ENCODE measurements around the gene DMD. TPM values are rescaled to one million over a fixed set of nuclear protein-coding genes. Genes with fewer than 3 reads are reported as not detected.

The DMD gene
- total and polyA plus RNA-seq, 2 donors (not counting 1 experiment from before 2014, with no cell fraction given): 5.1 to 7.2 TPM

DNA sequence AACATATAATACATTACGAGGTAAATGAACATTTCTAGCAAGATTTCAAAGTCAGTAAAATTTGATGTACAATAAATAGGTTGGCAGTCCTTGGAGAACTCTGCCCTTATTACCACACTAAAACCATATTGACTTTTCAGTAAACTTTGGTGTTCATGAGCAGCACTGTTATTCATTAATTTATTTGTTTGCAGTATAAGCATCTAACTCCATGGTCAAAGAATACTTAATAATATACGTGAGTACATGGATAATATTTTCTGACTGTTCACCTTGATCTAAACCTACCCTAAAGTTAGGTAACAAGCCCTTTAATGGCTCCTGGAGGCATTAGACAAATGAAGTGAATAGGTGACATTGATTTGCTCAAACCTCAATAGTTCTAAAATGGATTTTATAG, 1322.3 kb downstream of the DMD start:
- no peaks in the 10 kb centered on the region for H3K27me3 ChIP-seq (ENCODE audit: control insufficient read depth, insufficient read depth, low read length)
- H3K9ac ChIP-seq (ENCODE audit: insufficient read depth, low read length): no peak overlapping the region
- no peak for DNase-seq (ENCODE audit: low read depth in 2 of 2)
- H3K79me2 ChIP-seq (ENCODE audit: control insufficient read depth, insufficient read depth, low read length): no peaks in the 10 kb centered on the region
- TF ChIP-seq, protein P1, sequence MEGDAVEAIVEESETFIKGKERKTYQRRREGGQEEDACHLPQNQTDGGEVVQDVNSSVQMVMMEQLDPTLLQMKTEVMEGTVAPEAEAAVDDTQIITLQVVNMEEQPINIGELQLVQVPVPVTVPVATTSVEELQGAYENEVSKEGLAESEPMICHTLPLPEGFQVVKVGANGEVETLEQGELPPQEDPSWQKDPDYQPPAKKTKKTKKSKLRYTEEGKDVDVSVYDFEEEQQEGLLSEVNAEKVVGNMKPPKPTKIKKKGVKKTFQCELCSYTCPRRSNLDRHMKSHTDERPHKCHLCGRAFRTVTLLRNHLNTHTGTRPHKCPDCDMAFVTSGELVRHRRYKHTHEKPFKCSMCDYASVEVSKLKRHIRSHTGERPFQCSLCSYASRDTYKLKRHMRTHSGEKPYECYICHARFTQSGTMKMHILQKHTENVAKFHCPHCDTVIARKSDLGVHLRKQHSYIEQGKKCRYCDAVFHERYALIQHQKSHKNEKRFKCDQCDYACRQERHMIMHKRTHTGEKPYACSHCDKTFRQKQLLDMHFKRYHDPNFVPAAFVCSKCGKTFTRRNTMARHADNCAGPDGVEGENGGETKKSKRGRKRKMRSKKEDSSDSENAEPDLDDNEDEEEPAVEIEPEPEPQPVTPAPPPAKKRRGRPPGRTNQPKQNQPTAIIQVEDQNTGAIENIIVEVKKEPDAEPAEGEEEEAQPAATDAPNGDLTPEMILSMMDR (conservative IDR thresholded peaks at IDR 0.05 in 1 of 2, IDR thresholded peaks at IDR 0.05 in 1 of 2; ENCODE audit: low read depth in 1 of 2, low read length in 2 of 2): no peak
- TF ChIP-seq EZH2 (IDR thresholded peaks at IDR 0.05; ENCODE audit: low read length, missing control alignments): no peak
- no peak overlapping the region for H3K4me2 ChIP-seq (ENCODE audit: extremely low read depth, insufficient read depth, low read length)
- no peaks in the 10 kb centered on the region for H3K9me3 ChIP-seq (ENCODE audit: control insufficient read depth, insufficient read depth, low read depth, low read length)
- H3K27ac ChIP-seq (ENCODE audit: insufficient read depth, low read length): no peak overlapping the region
- H4K20me1 ChIP-seq (ENCODE audit: control insufficient read depth, extremely low read depth, insufficient read depth, low read length): no peaks in the 10 kb centered on the region
- H3K4me1 ChIP-seq (ENCODE audit: control insufficient read depth, extremely low read depth, insufficient read depth, low read length): no peaks in the 10 kb centered on the region
- no peaks in the 10 kb centered on the region for H3K36me3 ChIP-seq (ENCODE audit: control insufficient read depth, insufficient read depth, low read length)
- H3K4me3 ChIP-seq (replicated peaks in 1 of 4; ENCODE audit: control extremely low read depth in 1 of 4, insufficient read depth in 1 of 4, low read depth in 3 of 4, low read length in 4 of 4): no peak overlapping the region
- no peak overlapping the region for H2AFZ ChIP-seq (ENCODE audit: low read length)

DNA sequence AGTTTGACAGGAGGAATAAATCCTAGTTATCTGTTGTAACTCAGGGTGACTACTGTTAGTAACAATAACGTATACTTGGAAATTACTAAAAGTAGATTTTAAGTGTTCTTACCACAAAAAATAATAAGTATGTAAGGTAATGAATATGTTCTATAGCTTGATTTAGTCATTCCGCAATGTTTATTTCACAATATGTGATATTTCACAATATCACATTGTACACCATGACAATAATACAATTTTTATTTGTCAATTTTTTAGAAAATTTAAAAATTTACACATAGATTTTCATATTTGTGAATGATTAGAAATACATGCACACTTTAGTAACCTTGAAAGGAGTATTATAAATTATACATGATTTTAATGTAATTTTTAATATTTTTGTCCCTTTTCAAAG, 1326.8 kb downstream of the DMD start:
- no peaks in the 10 kb centered on the region for H3K79me2 ChIP-seq (ENCODE audit: control insufficient read depth, insufficient read depth, low read length)
- H3K9me3 ChIP-seq (ENCODE audit: control insufficient read depth, insufficient read depth, low read depth, low read length): no peaks in the 10 kb centered on the region
- H3K4me3 ChIP-seq (replicated peaks in 1 of 4; ENCODE audit: control extremely low read depth in 1 of 4, insufficient read depth in 1 of 4, low read depth in 3 of 4, low read length in 4 of 4): no peak overlapping the region
- H4K20me1 ChIP-seq (ENCODE audit: control insufficient read depth, extremely low read depth, insufficient read depth, low read length): no peaks in the 10 kb centered on the region
- no peak overlapping the region for H3K27ac ChIP-seq (ENCODE audit: insufficient read depth, low read length)
- H2AFZ ChIP-seq (ENCODE audit: low read length): no peak overlapping the region
- no peak overlapping the region for H3K4me2 ChIP-seq (ENCODE audit: extremely low read depth, insufficient read depth, low read length)
- TF ChIP-seq, protein P1 (conservative IDR thresholded peaks at IDR 0.05 in 1 of 2, IDR thresholded peaks at IDR 0.05 in 1 of 2; ENCODE audit: low read depth in 1 of 2, low read length in 2 of 2): no peak
- no peak for TF ChIP-seq EZH2 (IDR thresholded peaks at IDR 0.05; ENCODE audit: low read length, missing control alignments)
- no peaks in the 10 kb centered on the region for H3K4me1 ChIP-seq (ENCODE audit: control insufficient read depth, extremely low read depth, insufficient read depth, low read length)
- no peak overlapping the region for H3K9ac ChIP-seq (ENCODE audit: insufficient read depth, low read length)
- H3K27me3 ChIP-seq (ENCODE audit: control insufficient read depth, insufficient read depth, low read length): no peaks in the 10 kb centered on the region
- no peak for DNase-seq (ENCODE audit: low read depth in 2 of 2)
- no peaks in the 10 kb centered on the region for H3K36me3 ChIP-seq (ENCODE audit: control insufficient read depth, insufficient read depth, low read length)

DNA sequence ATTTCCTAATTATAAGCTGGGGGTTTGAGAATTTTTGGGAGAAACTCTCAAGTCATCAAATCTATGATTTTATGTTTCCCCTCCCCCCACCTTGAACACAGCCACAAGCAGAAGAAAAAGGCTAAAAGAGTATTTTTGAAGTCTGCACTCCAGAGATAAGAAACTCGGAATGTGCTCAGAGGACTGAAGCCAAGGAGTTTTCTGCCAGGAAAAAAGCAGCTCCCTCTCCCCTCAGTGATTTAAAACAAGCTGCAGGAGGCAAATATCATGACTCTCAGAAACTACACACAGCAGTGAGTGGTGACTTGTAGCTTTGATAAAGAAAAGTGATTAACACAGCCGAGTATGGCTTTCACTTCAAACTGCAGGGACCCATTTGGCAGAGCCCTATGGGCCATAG, 1339.3 kb downstream of the DMD start:
- no peak for TF ChIP-seq EZH2 (IDR thresholded peaks at IDR 0.05; ENCODE audit: low read length, missing control alignments)
- TF ChIP-seq, protein P1 (conservative IDR thresholded peaks at IDR 0.05 in 1 of 2, IDR thresholded peaks at IDR 0.05 in 1 of 2; ENCODE audit: low read depth in 1 of 2, low read length in 2 of 2): no peak
- Histone ChIP-seq H3K4me1 (ENCODE audit: control insufficient read depth, extremely low read depth, insufficient read depth, low read length) (no peaks in the 10 kb centered on the region), H3K79me2 (ENCODE audit: control insufficient read depth, insufficient read depth, low read length) (no peaks in the 10 kb centered on the region), H3K27me3 (ENCODE audit: control insufficient read depth, insufficient read depth, low read length) (no peaks in the 10 kb centered on the region), H3K9ac (ENCODE audit: insufficient read depth, low read length) (no peak overlapping the region), H3K9me3 (ENCODE audit: control insufficient read depth, insufficient read depth, low read depth, low read length) (no peaks in the 10 kb centered on the region), H3K27ac (ENCODE audit: insufficient read depth, low read length) (no peak overlapping the region), H3K36me3 (ENCODE audit: control insufficient read depth, insufficient read depth, low read length) (no peaks in the 10 kb centered on the region), H4K20me1 (ENCODE audit: control insufficient read depth, extremely low read depth, insufficient read depth, low read length) (no peaks in the 10 kb centered on the region), H3K4me2 (ENCODE audit: extremely low read depth, insufficient read depth, low read length) (no peak overlapping the region), H2AFZ (ENCODE audit: low read length) (no peak overlapping the region), H3K4me3 (replicated peaks in 1 of 4; ENCODE audit: control extremely low read depth in 1 of 4, insufficient read depth in 1 of 4, low read depth in 3 of 4, low read length in 4 of 4) (no peak overlapping the region)
- peak; percentile 4 to 30 for DNase-seq (ENCODE audit: low read depth in 2 of 2)
